Measurements from ENCODE around the gene CDCA7. TPM values are rescaled to one million over a fixed set of nuclear protein-coding genes. Genes with fewer than 3 reads are reported as not detected.

Gene CDCA7
- total RNA-seq, 6 experiments from 2014 or later, result 5.9 to 9.1 (median 7.6) TPM

GRCh38 chr2:173386021-173386737 lies 31.5 kb downstream of the CDCA7 start:
- Mint-ChIP-seq H3K27me3 (ENCODE audit: insufficient read depth) (peaks cover 2% of the 10 kb centered on the region), H3K4me3 (no peak overlapping the region), H3K9me3 (no peaks in the 10 kb centered on the region), H3K4me1 (ENCODE audit: low read depth) (no peaks in the 10 kb centered on the region), H3K36me3 (ENCODE audit: low read depth) (no peaks in the 10 kb centered on the region), H3K27ac (no peak overlapping the region)
- no peak for TF ChIP-seq CTCF (IDR thresholded peaks at IDR 0.05)
- DNase-seq, result no peak

- Mint-ChIP-seq H3K4me1 (ENCODE audit: low read depth) (no peaks in the 10 kb centered on the region), H3K4me3 (no peak overlapping the region)
These were observed 32.0 kb downstream of the CDCA7 start for GRCh38 chr2:173386738-173387065.

GRCh38 chr2:173387079-173387478 lies 32.4 kb downstream of the CDCA7 start:
- no peak for TF ChIP-seq CTCF (IDR thresholded peaks at IDR 0.05)
- H3K27me3 Mint-ChIP-seq (ENCODE audit: insufficient read depth), result peaks cover 2% of the 10 kb centered on the region
- no peaks in the 10 kb centered on the region for H3K9me3 Mint-ChIP-seq
- H3K36me3 Mint-ChIP-seq (ENCODE audit: low read depth), result no peaks in the 10 kb centered on the region
- no peak overlapping the region for H3K4me3 Mint-ChIP-seq
- no peaks in the 10 kb centered on the region for H3K4me1 Mint-ChIP-seq (ENCODE audit: low read depth)
- DNase-seq, result no peak
- no peak overlapping the region for H3K27ac Mint-ChIP-seq

More at GRCh38 chr2:173386738-173387065, 32.0 kb downstream of the CDCA7 start:
- TF ChIP-seq CTCF (IDR thresholded peaks at IDR 0.05), result no peak
- no peaks in the 10 kb centered on the region for H3K36me3 Mint-ChIP-seq (ENCODE audit: low read depth)
- H3K9me3 Mint-ChIP-seq, result no peaks in the 10 kb centered on the region
- H3K27ac Mint-ChIP-seq, result no peak overlapping the region
- DNase-seq, result no peak
- peaks cover 2% of the 10 kb centered on the region for H3K27me3 Mint-ChIP-seq (ENCODE audit: insufficient read depth)

- H3K9me3 Mint-ChIP-seq, result no peaks in the 10 kb centered on the region
- TF ChIP-seq CTCF (IDR thresholded peaks at IDR 0.05), result no peak
- H3K36me3 Mint-ChIP-seq (ENCODE audit: low read depth), result no peaks in the 10 kb centered on the region
- DNase-seq, result no peak
- no peak overlapping the region for H3K27ac Mint-ChIP-seq
- H3K4me1 Mint-ChIP-seq (ENCODE audit: low read depth), result no peaks in the 10 kb centered on the region
- peaks cover 2% of the 10 kb centered on the region for H3K27me3 Mint-ChIP-seq (ENCODE audit: insufficient read depth)
- H3K4me3 Mint-ChIP-seq, result no peak overlapping the region
These were observed 33.0 kb downstream of the CDCA7 start for GRCh38 chr2:173387660-173388059.

- no peak overlapping the region for H3K27ac Mint-ChIP-seq
- peaks cover 8% of the 10 kb centered on the region for H3K27me3 Mint-ChIP-seq (ENCODE audit: insufficient read depth)
- H3K4me1 Mint-ChIP-seq (ENCODE audit: low read depth), result no peaks in the 10 kb centered on the region
- H3K36me3 Mint-ChIP-seq (ENCODE audit: low read depth), result no peaks in the 10 kb centered on the region
- H3K4me3 Mint-ChIP-seq, result no peak overlapping the region
- TF ChIP-seq CTCF (IDR thresholded peaks at IDR 0.05), result no peak
- H3K9me3 Mint-ChIP-seq, result no peaks in the 10 kb centered on the region
- DNase-seq, result no peak
These were observed 34.1 kb downstream of the CDCA7 start for GRCh38 chr2:173388795-173389194.
